GM23248 (cell line): ENCODE measurements around the gene MTUS2.

Experiments
- EZH2 ChIP-seq: fragments of 200-600 bp; sonication (generic); IDR thresholded peaks from 2 replicates; pipeline ENCODE4 v1.6.1; 2018; ENCODE audit warnings: antibody characterized with exemption, mild to moderate bottlenecking; ENCODE audit not compliant: insufficient read depth, poor library complexity, severe bottlenecking
- EZH2phosphoT487 ChIP-seq: fragments of 200-600 bp; sonication (generic); IDR thresholded peaks from 2 replicates; pipeline ENCODE4 v1.6.1; 2018; ENCODE audit warnings: antibody characterized with exemption, moderate library complexity, mild to moderate bottlenecking, low read depth; ENCODE audit not compliant: insufficient read depth

DNA sequence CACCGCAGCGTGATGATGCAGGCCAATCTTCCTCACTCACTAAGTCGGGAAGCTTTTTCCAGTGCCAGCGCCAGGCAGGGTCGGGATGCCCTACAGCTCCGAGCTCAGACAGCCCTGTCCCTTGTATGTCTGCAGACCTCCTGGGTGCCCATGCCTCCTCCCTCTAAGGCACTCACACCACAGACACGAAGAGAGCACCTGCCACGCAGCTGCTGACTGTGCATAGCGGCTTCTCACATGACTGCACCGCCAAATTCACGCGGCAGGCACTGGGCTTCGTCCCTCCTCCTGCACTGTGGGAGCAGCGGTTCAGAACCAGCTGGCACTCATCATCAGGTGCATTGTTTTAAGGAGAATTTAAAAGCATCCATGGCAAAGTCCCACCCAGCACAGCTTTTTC, 687.2 kb downstream of the MTUS2 start:
- TF ChIP-seq EZH2 (no peak), EZH2phosphoT487 (no peak)
